ENCODE results near the gene CDH15.

Gene CDH15, protein sequence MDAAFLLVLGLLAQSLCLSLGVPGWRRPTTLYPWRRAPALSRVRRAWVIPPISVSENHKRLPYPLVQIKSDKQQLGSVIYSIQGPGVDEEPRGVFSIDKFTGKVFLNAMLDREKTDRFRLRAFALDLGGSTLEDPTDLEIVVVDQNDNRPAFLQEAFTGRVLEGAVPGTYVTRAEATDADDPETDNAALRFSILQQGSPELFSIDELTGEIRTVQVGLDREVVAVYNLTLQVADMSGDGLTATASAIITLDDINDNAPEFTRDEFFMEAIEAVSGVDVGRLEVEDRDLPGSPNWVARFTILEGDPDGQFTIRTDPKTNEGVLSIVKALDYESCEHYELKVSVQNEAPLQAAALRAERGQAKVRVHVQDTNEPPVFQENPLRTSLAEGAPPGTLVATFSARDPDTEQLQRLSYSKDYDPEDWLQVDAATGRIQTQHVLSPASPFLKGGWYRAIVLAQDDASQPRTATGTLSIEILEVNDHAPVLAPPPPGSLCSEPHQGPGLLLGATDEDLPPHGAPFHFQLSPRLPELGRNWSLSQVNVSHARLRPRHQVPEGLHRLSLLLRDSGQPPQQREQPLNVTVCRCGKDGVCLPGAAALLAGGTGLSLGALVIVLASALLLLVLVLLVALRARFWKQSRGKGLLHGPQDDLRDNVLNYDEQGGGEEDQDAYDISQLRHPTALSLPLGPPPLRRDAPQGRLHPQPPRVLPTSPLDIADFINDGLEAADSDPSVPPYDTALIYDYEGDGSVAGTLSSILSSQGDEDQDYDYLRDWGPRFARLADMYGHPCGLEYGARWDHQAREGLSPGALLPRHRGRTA

GRCh38 chr16:89171216-89172170, at the start of gene CDH15:
Gene CDH15 (plus strand): TSS chr16:89171748. CDS start chr16:89171832, 84 bp downstream.
- DNase-seq (ENCODE audit: extremely low read depth in 1 of 2, low read depth in 1 of 2): peak; percentile 85 to 87

GRCh38 chr16:89122322-89122851, 49.2 kb upstream of the CDH15 start:
- peak; percentile 29 to 38 for DNase-seq (ENCODE audit: extremely low read depth in 1 of 2, low read depth in 1 of 2)

DNA sequence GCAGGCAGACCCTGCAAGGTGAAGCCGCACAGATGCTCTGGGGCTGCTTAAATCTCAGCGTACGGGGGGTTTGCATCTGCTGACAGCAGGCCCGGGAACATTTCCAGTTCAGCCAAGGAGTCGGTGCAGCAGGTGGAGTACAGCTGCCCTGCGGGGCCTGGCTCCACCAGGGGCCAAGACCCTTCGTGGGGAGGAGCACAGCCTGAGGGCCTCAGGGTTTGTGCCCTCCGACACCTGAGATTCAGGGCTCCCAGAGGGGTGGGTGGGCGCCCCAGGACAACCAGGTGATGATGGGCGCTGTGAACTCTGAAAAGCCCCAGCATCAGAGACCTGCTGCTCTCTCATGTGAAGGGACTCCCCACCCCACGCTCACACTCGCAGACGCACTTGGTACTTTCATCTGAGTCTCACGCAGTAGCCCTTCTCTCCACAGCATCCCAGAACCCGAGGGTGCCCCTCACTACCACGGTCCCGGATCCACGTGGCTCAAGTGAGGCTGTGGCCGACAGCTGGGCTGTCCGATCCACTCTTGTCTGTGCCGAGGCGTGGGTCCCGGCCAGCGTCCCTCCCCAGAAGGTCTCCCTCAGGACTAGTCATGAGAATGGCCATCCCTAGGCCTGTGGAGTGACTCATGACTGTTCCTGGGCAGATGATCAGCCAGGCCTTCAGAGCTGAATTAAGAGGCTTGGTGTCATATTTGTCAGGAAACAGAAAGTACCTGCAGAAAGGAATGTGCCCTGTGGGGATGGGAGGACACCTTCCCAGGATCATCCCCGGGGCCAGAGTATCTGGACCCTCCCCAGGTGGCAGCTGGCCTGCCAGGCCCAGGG, 48.3 kb upstream of the CDH15 start:
- no peak for DNase-seq (ENCODE audit: extremely low read depth in 1 of 2, low read depth in 1 of 2)

DNA sequence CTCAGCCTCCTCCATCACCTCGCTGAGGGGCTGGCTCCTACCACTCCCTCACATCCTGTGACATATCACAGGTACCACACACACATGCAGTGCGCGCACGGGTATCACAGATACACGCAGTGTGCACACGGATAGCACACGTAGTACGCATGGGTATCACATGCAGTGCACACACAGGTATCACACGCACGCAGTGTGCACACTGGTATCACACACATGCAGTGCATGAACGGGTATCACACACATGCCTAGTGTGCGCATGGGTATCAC, 47.8 kb upstream of the CDH15 start:
- DNase-seq (ENCODE audit: extremely low read depth in 1 of 2, low read depth in 1 of 2): no peak

DNA sequence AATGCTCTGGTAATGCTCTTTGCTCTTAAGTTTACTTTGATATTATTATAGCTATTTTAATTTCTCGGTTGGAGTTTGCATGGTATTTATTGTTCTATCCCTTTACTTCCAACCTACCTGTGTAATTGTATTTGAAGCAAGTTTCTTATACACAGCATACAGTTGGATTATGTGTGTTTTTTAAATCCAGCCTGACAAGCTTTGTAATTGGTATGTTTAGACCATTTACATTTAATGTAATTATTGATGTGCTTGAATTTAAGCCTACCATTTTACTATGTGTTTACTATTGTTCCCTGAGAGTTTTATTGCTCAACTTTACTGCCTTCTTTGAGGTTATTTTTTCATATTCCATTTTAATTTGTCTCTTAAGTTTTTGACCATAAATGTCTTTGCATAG, 42.2 kb upstream of the CDH15 start:
- DNase-seq (ENCODE audit: extremely low read depth in 1 of 2, low read depth in 1 of 2): no peak

DNA sequence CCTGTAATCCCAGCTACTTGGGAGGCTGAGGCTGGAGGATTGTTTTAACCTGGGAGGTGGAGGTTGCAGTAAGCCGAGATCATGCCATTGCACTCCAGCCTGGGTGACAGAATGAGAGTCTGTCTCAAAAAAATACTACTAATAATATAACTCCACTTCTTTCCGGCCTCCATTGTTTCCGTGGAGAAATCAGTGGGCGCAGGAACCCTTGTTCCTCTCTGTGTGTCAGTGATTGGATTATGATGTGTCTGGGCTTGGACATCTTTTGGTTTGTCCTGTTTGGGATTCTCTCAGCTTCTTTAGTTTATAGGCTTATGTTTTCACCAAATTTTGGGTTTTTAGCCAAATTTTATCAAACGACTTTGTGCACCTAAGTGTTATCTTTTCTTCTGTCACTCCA, 41.1 kb upstream of the CDH15 start:
- no peak for DNase-seq (ENCODE audit: extremely low read depth in 1 of 2, low read depth in 1 of 2)

DNA sequence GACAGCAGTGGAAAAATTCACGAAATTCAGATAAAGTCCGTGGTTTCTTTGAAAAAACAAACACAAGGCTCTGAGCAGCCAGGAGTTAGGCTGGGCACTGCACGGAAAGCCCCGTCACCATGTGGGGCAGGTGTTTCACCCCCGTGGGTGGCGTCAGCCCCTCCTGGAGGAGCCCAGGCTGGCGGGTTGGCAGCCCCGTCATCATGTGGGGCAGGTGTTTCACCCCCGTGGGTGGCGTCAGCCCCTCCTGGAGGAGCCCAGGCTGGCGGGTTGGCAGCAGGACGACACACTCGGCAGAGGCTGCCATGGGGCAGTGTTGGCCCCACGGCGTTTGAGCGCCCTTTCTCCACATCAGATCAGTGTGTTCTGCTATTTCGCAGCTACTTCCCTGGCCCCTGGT, 39.8 kb upstream of the CDH15 start:
- DNase-seq (ENCODE audit: extremely low read depth in 1 of 2, low read depth in 1 of 2): no peak

DNA sequence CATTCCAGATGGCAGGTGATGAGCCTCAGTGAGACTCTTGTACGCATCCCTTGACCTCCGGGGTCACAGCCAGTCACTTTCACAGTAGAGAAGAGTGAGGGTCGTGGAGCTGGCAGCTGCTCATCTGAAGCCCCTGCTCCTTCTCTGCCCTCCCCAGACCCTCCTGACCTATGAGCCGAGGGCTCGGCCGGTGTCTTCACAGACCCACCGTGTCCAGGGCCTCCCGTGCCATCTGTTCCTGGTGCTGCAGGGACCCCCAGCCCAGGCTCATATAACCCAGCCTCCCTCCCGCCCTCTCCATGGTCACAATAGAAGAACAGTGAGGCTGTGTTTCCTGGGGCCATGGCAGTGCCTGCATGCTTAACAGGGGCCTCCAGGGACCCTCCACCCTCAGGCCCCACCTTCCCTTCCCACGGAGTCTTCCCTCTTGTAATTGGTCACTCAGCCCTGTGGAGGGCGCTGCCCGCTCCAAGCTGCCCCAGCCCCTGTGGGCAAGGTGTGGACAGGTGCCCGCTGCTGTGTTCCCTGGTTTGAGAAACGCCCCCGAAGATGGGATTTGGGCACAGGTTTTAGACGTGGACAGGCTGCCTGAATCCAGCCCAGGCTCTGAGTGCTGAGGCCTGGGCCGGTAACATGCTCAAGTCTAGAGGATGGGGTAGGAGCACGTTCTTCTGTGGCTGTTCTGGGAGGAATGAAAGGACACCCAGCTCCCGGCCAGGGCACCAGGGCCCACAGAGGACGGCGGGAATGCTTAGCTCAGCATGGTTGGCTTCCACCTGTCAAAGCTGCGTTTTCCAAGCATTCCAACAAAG, 39.1 kb upstream of the CDH15 start:
- no peak for DNase-seq (ENCODE audit: extremely low read depth in 1 of 2, low read depth in 1 of 2)

DNA sequence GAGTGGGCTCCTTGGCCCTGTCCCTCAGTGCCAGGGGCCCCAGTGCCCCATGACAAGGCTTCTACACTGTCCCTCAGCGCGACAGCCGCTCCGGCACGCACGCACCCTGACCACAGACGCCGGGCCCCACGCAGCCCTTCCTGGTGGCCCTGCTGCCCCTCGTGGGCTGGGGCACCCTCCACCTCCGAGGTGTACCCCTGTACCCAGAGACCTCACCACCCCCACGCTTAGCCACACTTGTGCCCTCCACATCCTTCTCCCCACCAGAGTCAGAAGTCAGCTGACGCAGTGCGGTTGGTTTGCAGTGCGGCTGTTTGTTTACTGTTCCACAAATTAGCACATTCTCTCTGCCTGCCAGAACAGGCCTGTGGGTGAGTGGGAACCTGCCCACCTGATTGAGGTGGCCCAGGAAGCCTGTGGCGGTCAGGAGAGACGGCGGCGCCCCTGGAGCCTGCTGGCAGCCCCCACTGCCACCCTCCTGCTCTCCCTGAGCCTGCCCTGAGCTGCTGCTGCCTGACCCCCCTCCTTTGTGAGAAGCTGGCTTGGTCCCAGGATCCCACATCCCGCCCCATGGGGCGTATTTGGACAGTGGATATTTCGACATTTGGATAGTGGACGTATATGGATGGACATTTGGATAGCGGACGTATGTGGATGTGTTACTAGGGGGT, 38.0 kb upstream of the CDH15 start:
- DNase-seq (ENCODE audit: extremely low read depth in 1 of 2, low read depth in 1 of 2): no peak

DNA sequence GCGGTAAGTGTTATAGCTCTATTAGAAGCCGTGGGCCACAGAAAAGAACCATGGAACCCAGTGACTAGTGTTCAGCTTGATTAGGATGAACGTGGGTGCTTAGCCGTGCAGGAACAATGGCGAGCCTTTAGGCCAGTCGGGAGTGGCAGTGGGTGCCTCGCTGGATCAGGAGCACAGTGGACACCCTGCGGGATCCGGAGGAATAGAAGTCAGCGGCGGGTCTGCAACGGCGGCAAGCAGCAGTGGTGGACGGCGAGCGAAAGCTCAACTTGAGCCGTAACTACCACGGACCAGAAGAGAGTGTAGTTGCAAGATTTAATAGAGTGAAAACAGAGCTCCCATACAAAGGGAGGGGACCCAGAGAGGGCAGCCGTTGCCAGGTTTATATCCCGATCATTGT, 37.3 kb upstream of the CDH15 start:
- no peak for DNase-seq (ENCODE audit: extremely low read depth in 1 of 2, low read depth in 1 of 2)

DNA sequence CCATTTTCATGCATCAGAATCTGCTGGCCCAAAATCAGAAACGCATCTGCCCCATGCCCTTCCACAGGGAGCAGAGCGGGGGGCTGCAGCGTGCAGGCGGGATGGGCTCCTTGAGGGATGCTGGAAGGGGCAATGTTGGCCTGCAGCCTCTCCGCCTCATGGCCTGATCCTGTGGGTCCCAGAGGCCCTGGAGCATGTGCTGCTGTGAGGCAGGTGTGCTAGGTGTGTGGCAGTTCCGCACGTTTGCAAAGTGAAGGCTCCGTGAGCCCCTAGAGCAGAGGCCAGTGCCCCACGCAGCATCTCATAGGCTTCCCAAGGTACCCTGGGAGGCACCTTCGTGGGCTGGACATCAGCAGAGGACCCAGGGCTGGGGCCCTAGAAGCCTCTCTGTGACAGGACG, 36.4 kb upstream of the CDH15 start:
- DNase-seq (ENCODE audit: extremely low read depth in 1 of 2, low read depth in 1 of 2): no peak

DNA sequence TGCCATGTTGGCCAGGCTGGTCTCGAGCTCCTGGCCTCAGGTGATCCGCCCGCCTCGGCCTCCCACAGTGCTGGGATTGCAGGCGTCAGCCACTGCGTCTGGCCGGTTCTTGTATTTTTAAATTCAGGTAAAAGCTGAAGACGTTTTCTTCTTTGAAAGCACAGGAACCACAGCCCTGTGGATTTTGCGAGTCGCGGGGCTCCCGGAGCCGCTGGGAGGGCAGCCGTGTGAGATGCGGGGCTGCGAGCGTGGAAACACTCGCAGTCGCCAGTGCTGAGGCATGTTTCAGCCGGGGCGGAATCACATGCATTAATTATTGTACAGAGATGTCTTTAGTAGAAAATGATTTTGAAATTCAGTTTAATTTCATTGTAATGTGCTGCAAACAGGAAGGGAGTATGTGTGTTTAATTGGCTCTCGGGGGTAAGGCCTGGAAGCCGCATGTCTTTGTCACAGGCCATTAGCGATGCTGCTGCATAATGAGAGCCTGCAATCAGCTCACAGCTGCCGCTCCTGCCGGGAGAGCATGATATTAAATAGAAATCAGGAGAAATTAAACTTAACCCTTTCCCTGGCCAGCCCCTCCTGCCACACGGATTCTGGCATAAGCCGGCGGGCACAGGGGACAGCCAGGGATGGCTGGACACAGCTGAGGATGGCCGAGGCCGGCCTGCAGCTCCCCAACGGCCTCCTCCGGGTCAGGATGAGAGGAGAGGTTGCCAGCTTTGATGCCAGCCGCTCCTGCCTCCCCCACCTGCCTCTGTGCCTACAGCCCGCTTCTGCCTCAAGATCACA, 35.4 kb upstream of the CDH15 start:
- DNase-seq (ENCODE audit: extremely low read depth in 1 of 2, low read depth in 1 of 2): no peak

GRCh38 chr16:89136931-89137330, 34.6 kb upstream of the CDH15 start:
- DNase-seq (ENCODE audit: extremely low read depth in 1 of 2, low read depth in 1 of 2): no peak

DNA sequence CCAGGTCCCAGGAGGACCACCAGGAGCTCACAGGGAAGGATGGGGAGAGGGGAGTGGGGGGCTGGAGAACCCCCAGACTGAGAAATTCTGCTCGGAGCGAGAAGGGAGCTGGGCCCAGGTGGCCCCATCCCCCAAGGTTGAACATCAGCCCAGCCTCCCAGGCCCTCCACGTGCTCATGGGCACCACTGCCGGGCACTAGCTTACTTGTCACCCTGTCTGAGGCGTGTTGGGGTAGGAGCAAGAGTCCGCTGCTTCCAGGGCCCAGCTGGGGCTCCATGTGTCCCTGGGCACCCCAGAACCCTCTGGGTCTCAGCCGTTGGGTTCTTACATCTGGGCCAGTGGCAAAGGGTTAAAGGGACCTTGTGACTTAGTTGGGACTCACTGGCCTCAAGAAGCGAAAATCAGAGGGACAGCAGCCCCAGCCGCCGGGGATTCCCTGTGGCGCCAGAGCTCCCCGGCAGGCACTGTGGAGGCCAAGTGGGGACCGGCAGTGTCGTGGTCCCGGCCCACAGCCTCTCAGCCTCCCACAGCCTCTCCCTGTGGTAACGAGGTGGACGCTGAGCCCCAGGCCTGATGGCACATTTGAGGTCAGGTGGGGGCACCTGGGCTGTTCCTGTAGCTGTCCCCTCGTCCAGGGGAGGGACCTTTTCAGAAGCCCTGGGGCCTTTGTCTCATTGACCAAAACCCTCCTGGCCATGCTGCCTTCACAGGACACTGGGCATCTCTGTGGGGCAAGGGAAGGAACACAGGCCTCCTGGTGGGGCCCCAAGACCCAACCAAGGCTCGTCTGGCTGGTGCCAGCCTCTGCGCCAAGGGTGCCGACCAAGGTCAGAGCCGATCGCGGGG, 33.7 kb upstream of the CDH15 start:
- DNase-seq (ENCODE audit: extremely low read depth in 1 of 2, low read depth in 1 of 2): no peak

- DNase-seq (ENCODE audit: extremely low read depth in 1 of 2, low read depth in 1 of 2): no peak
Measured at GRCh38 chr16:89138513-89138795, 33.1 kb upstream of the CDH15 start.

DNA sequence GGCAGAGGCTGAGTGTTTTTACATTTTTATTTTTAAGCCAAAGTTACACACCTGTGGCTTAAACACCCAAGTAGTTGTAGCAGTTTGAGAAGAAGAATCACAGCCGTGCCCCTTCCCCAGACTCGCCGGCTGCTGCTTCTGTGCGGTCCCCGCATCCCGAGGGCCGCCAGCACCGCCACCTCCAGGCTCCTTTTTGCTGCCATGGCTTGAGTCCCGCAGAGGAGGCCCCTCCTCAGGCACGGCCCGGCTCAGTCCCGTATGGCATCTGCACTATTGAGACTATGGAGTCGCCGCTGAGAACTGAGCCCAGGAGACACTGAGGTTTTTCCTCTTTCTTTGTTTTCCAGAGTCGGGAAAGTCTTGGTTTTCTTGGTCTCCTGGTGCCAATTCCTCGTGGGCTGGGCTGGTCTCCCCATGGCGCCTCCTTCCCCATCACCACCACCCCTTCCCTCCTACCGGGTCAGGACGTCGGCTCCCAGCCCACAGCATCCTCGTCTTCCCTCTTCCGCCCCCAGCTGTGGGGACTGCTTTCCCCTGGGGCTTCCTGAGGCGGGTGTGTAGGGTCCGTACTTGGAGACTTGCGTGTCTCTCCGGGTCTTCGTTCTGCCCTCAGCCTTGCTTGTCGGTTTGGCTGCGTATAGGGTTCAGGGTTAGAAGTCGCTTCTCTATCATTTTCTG, 32.6 kb upstream of the CDH15 start:
- no peak for DNase-seq (ENCODE audit: extremely low read depth in 1 of 2, low read depth in 1 of 2)

- DNase-seq (ENCODE audit: extremely low read depth in 1 of 2, low read depth in 1 of 2): no peak
Measured at GRCh38 chr16:89139907-89140361, 31.6 kb upstream of the CDH15 start.

All from activated CD8-positive, alpha-beta memory T cell treated with anti-CD3 and anti-CD28 coated beads for 1 hour (primary cell).